Right lobe of liver (tissue), 4 donors: ENCODE data around the gene NQO2.
"Not testable (repeated sequence)": the region's sequence is repeated elsewhere in the genome, so short reads cannot be mapped to it uniquely, and the experiment has no call there.

Experiments used
- CTCF ChIP-seq, 4 donors: fragments of 200-600 bp in 3 of 4; fragments of 450-650 bp in 1 of 4; IDR thresholded peaks; one replicate each; pipeline versions ENCODE4 v1.5.1 to v1.8.0; 2016 to 2022; ENCODE audit warnings: antibody characterized with exemption in 4 of 4, mild to moderate bottlenecking in 2 of 4
- POLR2A ChIP-seq: fragments of 450-650 bp; IDR thresholded peaks from one replicate; pipeline ENCODE4 v1.6.1; 2017; ENCODE audit warnings: antibody characterized with exemption, mild to moderate bottlenecking
- donor health status: DM: no; HTN: no; CAD: no.
- donor health status: DM: no; HTN: no; CAD: no.
- donor health status: DM: no; HTN: yes; CAD: no.

- TF ChIP-seq CTCF (IDR thresholded peaks at IDR 0.05); POLR2A: not testable (repeated sequence)
Observed at GRCh38 chr6:2973180-2973579, 26.5 kb upstream of the NQO2 start.
